Prostate gland (tissue), 2 donors: Measurements from ENCODE around the gene TRMT2A. TPM values are rescaled to one million over a fixed set of nuclear protein-coding genes. Genes with fewer than 3 reads are reported as not detected.

Experiments
- DNase-seq: peaks from one replicate; pipeline ENCODE4 v3.0.0-alpha.2; 2019; ENCODE audit warnings: low spot score
- H3K27ac ChIP-seq, 2 donors: fragments of 200-600 bp; sonication (generic); 2 replicates each; pipeline ENCODE4 v1.5.1; 2017 to 2019
- H3K27me3 ChIP-seq: fragments of 200-600 bp; sonication (generic); replicated peaks from 2 replicates; pipeline ENCODE4 v1.5.1; 2019; ENCODE audit not compliant: insufficient read depth
- H3K36me3 ChIP-seq, 2 donors: fragments of 200-600 bp; sonication (generic); 1 replicate in 1 of 2; 2 replicates in 1 of 2; pipeline versions ENCODE4 v1.5.1 to v1.8.1; 2017 to 2019
- H3K4me1 ChIP-seq: fragments of 200-600 bp; sonication (generic); replicated peaks from 2 replicates; pipeline ENCODE4 v1.5.1; 2019
- H3K4me3 ChIP-seq, 2 donors: fragments of 200-600 bp; sonication (generic); 2 replicates each; pipeline ENCODE4 v1.5.1; 2017 to 2019
- H3K9me3 ChIP-seq: fragments of 200-600 bp; sonication (generic); 2 replicates; pipeline ENCODE4 v1.5.1; 2017
- CTCF ChIP-seq, 4 experiments: fragments of 200-600 bp in 2 of 4; fragments of 450-650 bp in 2 of 4; sonication (generic) in 2 of 4; IDR thresholded peaks; 1 replicate in 3 of 4; 2 replicates in 1 of 4; pipeline ENCODE4 v1.5.1; 2016 to 2019; ENCODE audit warnings: antibody characterized with exemption in 4 of 4, mild to moderate bottlenecking in 2 of 4, moderate library complexity in 2 of 4
- POLR2A ChIP-seq: fragments of 450-650 bp; IDR thresholded peaks from one replicate; pipeline ENCODE4 v1.6.1; 2016; ENCODE audit warnings: antibody characterized with exemption, mild to moderate bottlenecking
- POLR2AphosphoS5 ChIP-seq: sonication (generic); formaldehyde crosslinking; IDR thresholded peaks from one replicate; pipeline ENCODE4 v1.6.1; 2017; ENCODE audit warnings: antibody characterized with exemption
- WGBS: methylation state at CpG from one replicate; pipeline ENCODE4 v1.1.5; 2018; 5-methylcytosine and 5-hydroxymethylcytosine counted together
- intact Hi-C: fragments of 100-400 bp; cut with DNase I; formaldehyde crosslinking; loops from one replicate; pipeline ENCODE4 v1.14.2; 2022
- total RNA-seq, 2 donors: library from RNA; depleted of rRNA; stranded (reverse); fragments of >200 nt; gene quantifications; one replicate each; pipeline ENCODE4 v1.1.0, GENCODE V29; 2016

The TRMT2A gene
- total RNA-seq, 2 donors from 2014 or later: 65.8 to 123 TPM

GRCh38 chr22:20066617-20067383 is 50.2 kb downstream of the TRMT2A start:
- no peak overlapping the region for H3K4me3 ChIP-seq
- 88% methylated on average over 11 of the region's 11 CpGs for WGBS
- no peaks in the 10 kb centered on the region for H3K27me3 ChIP-seq
- H3K36me3 ChIP-seq: no peaks in the 10 kb centered on the region
- TF ChIP-seq POLR2AphosphoS5: no peak
- TF ChIP-seq CTCF (IDR thresholded peaks at IDR 0.05): no peak
- H3K27ac ChIP-seq: no peak overlapping the region
- H3K9me3 ChIP-seq: no peaks in the 10 kb centered on the region
- no peaks in the 10 kb centered on the region for H3K4me1 ChIP-seq
- intact Hi-C loops: no loop called here
- DNase-seq: no peak

- TF ChIP-seq CTCF (IDR thresholded peaks at IDR 0.05): no peak
- TF ChIP-seq POLR2A: no peak
- TF ChIP-seq POLR2AphosphoS5: no peak
- Histone ChIP-seq H3K4me3 (no peak overlapping the region), H3K27me3 (no peaks in the 10 kb centered on the region), H3K36me3 (no peaks in the 10 kb centered on the region), H3K4me1 (no peaks in the 10 kb centered on the region), H3K9me3 (no peaks in the 10 kb centered on the region), H3K27ac (no peak overlapping the region)
- DNase-seq: no peak
- 92% methylated on average over 14 of the region's 14 CpGs for WGBS
- intact Hi-C loops: no loop called here
Measured at GRCh38 chr22:20065896-20066616, 51.0 kb downstream of the TRMT2A start.

- Histone ChIP-seq H3K4me3 (no peak overlapping the region), H3K4me1 (no peaks in the 10 kb centered on the region), H3K27ac (no peak overlapping the region), H3K27me3 (no peaks in the 10 kb centered on the region), H3K9me3 (no peaks in the 10 kb centered on the region), H3K36me3 (no peaks in the 10 kb centered on the region)
- no peak for DNase-seq
- intact Hi-C loops: no loop called here
- TF ChIP-seq CTCF (IDR thresholded peaks at IDR 0.05) (no peak), POLR2AphosphoS5 (no peak), POLR2A (no peak)
- WGBS: 91% methylated on average over 18 of the region's 18 CpGs
Measured at GRCh38 chr22:20064545-20065262, 52.3 kb downstream of the TRMT2A start.

GRCh38 chr22:20064140-20064480 is 52.9 kb downstream of the TRMT2A start:
- no peaks in the 10 kb centered on the region for H3K9me3 ChIP-seq
- no peak overlapping the region for H3K4me3 ChIP-seq
- H3K4me1 ChIP-seq: no peaks in the 10 kb centered on the region
- WGBS: 59% methylated on average over 3 of the region's 3 CpGs
- no peak for DNase-seq
- no peaks in the 10 kb centered on the region for H3K27me3 ChIP-seq
- no peaks in the 10 kb centered on the region for H3K36me3 ChIP-seq
- TF ChIP-seq POLR2A: no peak
- TF ChIP-seq POLR2AphosphoS5: no peak
- no peak for TF ChIP-seq CTCF (IDR thresholded peaks at IDR 0.05)
- H3K27ac ChIP-seq: no peak overlapping the region
- intact Hi-C loops: no loop called here
